ENCODE data around the gene DUSP16. TPM values are rescaled to one million over a fixed set of nuclear protein-coding genes. Genes with fewer than 3 reads are reported as not detected.

Gene DUSP16
- total and polyA plus RNA-seq, 3 donors from 2014 or later, result 22.5 to 48.6 (median 42.1) TPM

GRCh38 chr12:12560587-12561370 is 1.9 kb downstream of the DUSP16 start:
- H3K27me3 ChIP-seq, result no peaks in the 10 kb centered on the region
- no peak for TF ChIP-seq POLR2A (IDR thresholded peaks at IDR 0.05)
- TF ChIP-seq, protein P1, sequence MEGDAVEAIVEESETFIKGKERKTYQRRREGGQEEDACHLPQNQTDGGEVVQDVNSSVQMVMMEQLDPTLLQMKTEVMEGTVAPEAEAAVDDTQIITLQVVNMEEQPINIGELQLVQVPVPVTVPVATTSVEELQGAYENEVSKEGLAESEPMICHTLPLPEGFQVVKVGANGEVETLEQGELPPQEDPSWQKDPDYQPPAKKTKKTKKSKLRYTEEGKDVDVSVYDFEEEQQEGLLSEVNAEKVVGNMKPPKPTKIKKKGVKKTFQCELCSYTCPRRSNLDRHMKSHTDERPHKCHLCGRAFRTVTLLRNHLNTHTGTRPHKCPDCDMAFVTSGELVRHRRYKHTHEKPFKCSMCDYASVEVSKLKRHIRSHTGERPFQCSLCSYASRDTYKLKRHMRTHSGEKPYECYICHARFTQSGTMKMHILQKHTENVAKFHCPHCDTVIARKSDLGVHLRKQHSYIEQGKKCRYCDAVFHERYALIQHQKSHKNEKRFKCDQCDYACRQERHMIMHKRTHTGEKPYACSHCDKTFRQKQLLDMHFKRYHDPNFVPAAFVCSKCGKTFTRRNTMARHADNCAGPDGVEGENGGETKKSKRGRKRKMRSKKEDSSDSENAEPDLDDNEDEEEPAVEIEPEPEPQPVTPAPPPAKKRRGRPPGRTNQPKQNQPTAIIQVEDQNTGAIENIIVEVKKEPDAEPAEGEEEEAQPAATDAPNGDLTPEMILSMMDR (IDR thresholded peaks at IDR 0.05), result no peak
- peak overlapping the region; percentile 91 to 96 for H3K4me3 ChIP-seq
- H3K36me3 ChIP-seq (ENCODE audit: low read depth, missing control alignments), result no peaks in the 10 kb centered on the region
- peak; percentile 58 for DNase-seq
- peaks cover 19% of the 10 kb centered on the region for H3K4me1 ChIP-seq
- intact Hi-C loops (cut with DNase I; ENCODE audit: low total_unique reads), result loop anchor here (10.0 kb wide), 1 partner anchor 176 kb away; no protein-coding TSS in a partner anchor
- 13 to 16% methylated on average over 9 of the region's 9 CpGs for WGBS, 2 donors
- H3K9me3 ChIP-seq, result no peaks in the 10 kb centered on the region
- H3K27ac ChIP-seq, result peak overlapping the region; percentile 100

DNA sequence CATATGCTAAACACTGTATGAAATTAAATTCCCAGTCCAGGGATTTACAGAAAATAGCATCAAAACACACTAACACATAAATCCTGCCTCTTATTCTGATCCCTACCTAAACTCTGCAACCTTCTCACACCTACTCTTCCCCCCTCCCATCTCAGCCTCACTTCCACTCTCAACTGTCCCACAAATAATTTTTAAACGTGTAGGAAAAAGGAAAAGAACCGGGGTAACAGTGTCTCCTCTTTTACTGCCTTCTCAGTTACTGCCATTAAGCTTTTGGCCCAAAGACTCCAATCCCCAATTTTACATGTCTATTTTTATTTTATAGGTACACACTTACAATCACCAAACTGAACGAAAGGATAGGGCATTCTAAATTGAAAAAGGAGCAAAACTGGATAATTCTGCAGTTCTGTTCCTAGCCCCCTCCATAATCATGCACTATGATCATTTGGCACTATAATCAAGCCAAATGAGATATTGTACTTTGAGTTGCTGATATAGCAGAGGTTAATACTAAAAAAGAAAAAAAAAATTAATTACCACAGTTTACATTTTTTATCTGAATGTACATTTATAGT is 2.9 kb downstream of the DUSP16 start:
- Histone ChIP-seq H3K9me3 (no peaks in the 10 kb centered on the region), H3K36me3 (ENCODE audit: low read depth, missing control alignments) (no peaks in the 10 kb centered on the region), H3K27ac (peak overlapping the region; percentile 100), H3K4me3 (peak overlapping the region in 1 of 2 donors; percentile 8), H3K4me1 (peaks cover 19% of the 10 kb centered on the region), H3K27me3 (no peaks in the 10 kb centered on the region)
- intact Hi-C loops (cut with DNase I; ENCODE audit: low total_unique reads), result loop anchor here (10.0 kb wide), 1 partner anchor 175 kb away; no protein-coding TSS in a partner anchor
- 33 to 37% methylated on average over 3 of the region's 3 CpGs for WGBS, 2 donors
- TF ChIP-seq, protein P1 (IDR thresholded peaks at IDR 0.05), result no peak
- no peak for TF ChIP-seq POLR2A (IDR thresholded peaks at IDR 0.05)
- no peak for DNase-seq

DNA sequence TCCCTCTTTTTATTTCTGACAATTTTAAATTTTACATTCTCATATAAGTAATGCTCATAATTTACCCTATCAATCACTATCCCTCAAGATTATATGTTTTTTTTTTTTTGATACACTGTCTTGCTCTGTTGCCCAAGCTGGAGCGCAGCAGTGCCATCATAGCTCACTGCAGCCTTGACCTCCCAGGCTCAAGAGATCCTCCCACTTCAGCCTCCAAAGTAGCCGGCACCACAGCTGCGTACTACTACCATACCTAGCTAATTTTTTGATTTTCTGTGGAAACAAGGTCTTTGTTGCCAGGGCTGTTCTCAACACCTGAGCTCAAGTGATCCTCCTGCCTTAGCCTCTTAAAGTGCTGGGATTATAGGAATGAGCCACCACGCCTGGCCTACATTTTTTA is 4.4 kb downstream of the DUSP16 start:
- no peak for TF ChIP-seq POLR2A (IDR thresholded peaks at IDR 0.05)
- TF ChIP-seq, protein P1 (IDR thresholded peaks at IDR 0.05), result no peak
- Histone ChIP-seq H3K9me3 (no peaks in the 10 kb centered on the region), H3K36me3 (ENCODE audit: low read depth, missing control alignments) (no peaks in the 10 kb centered on the region), H3K27me3 (no peaks in the 10 kb centered on the region), H3K27ac (peak overlapping the region; percentile 70 to 100), H3K4me3 (no peak overlapping the region), H3K4me1 (peaks cover 14% of the 10 kb centered on the region)
- 56 to 66% methylated on average over 4 of the region's 4 CpGs for WGBS, 2 donors
- intact Hi-C loops (cut with DNase I; ENCODE audit: low total_unique reads), result no loop called here
- peak; percentile 76 for DNase-seq

DNA sequence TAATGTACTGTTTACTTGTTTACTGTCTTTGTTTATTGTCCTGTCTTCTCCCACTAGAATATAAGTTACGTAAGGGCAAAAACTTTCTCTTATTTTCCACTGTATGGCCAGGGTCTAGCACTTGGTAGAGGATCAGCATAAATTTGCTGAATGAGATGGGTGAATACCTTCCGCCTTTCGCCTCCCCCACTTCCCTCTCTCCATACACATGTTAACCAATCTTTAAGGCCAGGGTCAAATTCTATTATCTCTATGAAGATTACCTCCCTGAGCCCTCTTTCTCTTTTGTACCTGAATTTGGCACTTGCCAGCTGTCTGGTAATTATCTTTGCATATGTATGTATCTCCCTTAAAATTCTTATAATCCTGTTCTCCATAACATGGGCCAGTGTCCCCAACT is 4.9 kb downstream of the DUSP16 start:
- 81 to 91% methylated on average over 3 of the region's 3 CpGs for WGBS, 2 donors
- Histone ChIP-seq H3K36me3 (ENCODE audit: low read depth, missing control alignments) (no peaks in the 10 kb centered on the region), H3K4me3 (no peak overlapping the region), H3K4me1 (peaks cover 13% of the 10 kb centered on the region), H3K27ac (peak overlapping the region; percentile 70 to 100), H3K27me3 (no peaks in the 10 kb centered on the region), H3K9me3 (no peaks in the 10 kb centered on the region)
- no peak for TF ChIP-seq POLR2A (IDR thresholded peaks at IDR 0.05)
- TF ChIP-seq, protein P1 (IDR thresholded peaks at IDR 0.05), result no peak
- no peak for DNase-seq
- intact Hi-C loops (cut with DNase I; ENCODE audit: low total_unique reads), result no loop called here
